Endothelial cell of umbilical vein (primary cell): Measurements from ENCODE around the gene CYBA. TPM values are rescaled to one million over a fixed set of nuclear protein-coding genes. Genes with fewer than 3 reads are reported as not detected.

Source experiments
- BruUV-seq: library from RNA; stranded (reverse); fragments of 400-500 nt; replicated peaks from 2 replicates; lab custom pipeline; 2021; lab: Mats Ljungman, UMichigan
- CTCF ChIA-PET: fragments of 300-600, 350-600 bp; sonication (Branson Sonifier 250); formaldehyde crosslinking; loops from one replicate; lab custom pipeline; 2021; ENCODE audit warnings: antibody characterized with exemption, inconsistent platforms; lab: Charles Lee
- POLR2A ChIA-PET: fragments of 300-600, 350-600 bp; sonication (Branson Sonifier 250); formaldehyde crosslinking; loops from one replicate; lab custom pipeline; 2021; ENCODE audit warnings: antibody characterized with exemption, inconsistent platforms; lab: Charles Lee
- DNase-seq: peaks from one replicate; pipeline ENCODE4 v3.0.0-alpha.2; 2011; ENCODE audit warnings: low read depth, low spot score
- FAIRE-seq: peaks from 2 replicates; lab custom pipeline; 2011; peaks lifted over from hg19 to GRCh38; lab: Jason Lieb, UNC
- H2AFZ ChIP-seq: 2 replicates; pipeline ENCODE4 v1.6.0; 2012; ENCODE audit warnings: low read depth, low read length, control low read depth, inconsistent platforms
- H3K27ac ChIP-seq: 2 replicates; pipeline ENCODE4 v1.5.1; 2011; ENCODE audit warnings: low read depth, mild to moderate bottlenecking, control low read depth, low read length, moderate library complexity; ENCODE audit not compliant: insufficient read depth
- H3K27me3 ChIP-seq, 2 experiments: 2 replicates each; pipeline versions ENCODE4 v1.6.0 to v1.6.1; 2011; ENCODE audit warnings: low read length in 2 of 2, mixed read lengths in 1 of 2; ENCODE audit not compliant: control insufficient read depth in 2 of 2, insufficient read depth in 2 of 2
- H3K36me3 ChIP-seq, 2 experiments: 2 replicates in 1 of 2; 3 replicates in 1 of 2; pipeline ENCODE4 v1.5.1; 2011; ENCODE audit warnings: low read length in 2 of 2, mild to moderate bottlenecking in 1 of 2, moderate library complexity in 1 of 2; ENCODE audit not compliant: control insufficient read depth in 2 of 2, insufficient read depth in 2 of 2; ENCODE audit errors: extremely low read depth in 1 of 2
- H3K4me1 ChIP-seq: 3 replicates; pipeline ENCODE4 v1.5.1; 2011; ENCODE audit warnings: mild to moderate bottlenecking, low read length; ENCODE audit not compliant: control insufficient read depth, insufficient read depth; ENCODE audit errors: extremely low read depth
- H3K4me2 ChIP-seq: 2 replicates; pipeline ENCODE4 v1.6.1; 2011; ENCODE audit warnings: low read length, control low read depth, mixed read lengths; ENCODE audit not compliant: insufficient read depth
- H3K4me3 ChIP-seq, 3 experiments: fragments of 200-600 bp in 1 of 3; sonication (generic), shearing (Covaris generic) in 1 of 3; replicated peaks in 1 of 3; 2 replicates each; pipeline ENCODE4 v1.5.1; 2011 to 2016; ENCODE audit warnings: control low read depth in 3 of 3, low read length in 3 of 3, mild to moderate bottlenecking in 2 of 3, inconsistent platforms in 1 of 3, low read depth in 1 of 3, moderate library complexity in 1 of 3; ENCODE audit not compliant: insufficient read depth in 1 of 3
- H3K79me2 ChIP-seq: 2 replicates; pipeline ENCODE4 v1.6.0; 2012; ENCODE audit warnings: low read length, inconsistent platforms; ENCODE audit not compliant: control insufficient read depth, insufficient read depth
- H3K9ac ChIP-seq: replicated peaks from 2 replicates; pipeline ENCODE3; 2011; ENCODE audit warnings: low read length, control low read depth; ENCODE audit not compliant: insufficient read depth; ENCODE audit errors: extremely low read depth
- H3K9me1 ChIP-seq: replicated peaks from 3 replicates; pipeline ENCODE4 v1.6.0; 2011; ENCODE audit warnings: mild to moderate bottlenecking, low read length; ENCODE audit not compliant: control insufficient read depth, insufficient read depth; ENCODE audit errors: extremely low read depth
- H3K9me3 ChIP-seq: replicated peaks from 2 replicates; pipeline ENCODE4 v1.5.1; 2012; ENCODE audit warnings: low read length, inconsistent platforms; ENCODE audit not compliant: control insufficient read depth, insufficient read depth
- H4K20me1 ChIP-seq: replicated peaks from 2 replicates; pipeline ENCODE3; 2011; ENCODE audit warnings: mild to moderate bottlenecking, low read length; ENCODE audit not compliant: control insufficient read depth, insufficient read depth; ENCODE audit errors: extremely low read depth
- EZH2 ChIP-seq: IDR thresholded peaks from 2 replicates; pipeline ENCODE4 v1.6.1; 2012; ENCODE audit warnings: borderline replicate concordance, low read depth, mild to moderate bottlenecking, moderate library complexity, low read length, inconsistent platforms; ENCODE audit not compliant: severe bottlenecking
- FOS ChIP-seq: IDR thresholded peaks from 2 replicates; pipeline ENCODE4 v1.6.1; 2011; ENCODE audit warnings: mild to moderate bottlenecking, low read length, moderate library complexity, borderline replicate concordance; ENCODE audit not compliant: insufficient read depth
- GATA2 ChIP-seq: IDR thresholded peaks from 2 replicates; pipeline ENCODE4 v1.7.0; 2011; ENCODE audit warnings: low read depth, mild to moderate bottlenecking, moderate library complexity, mixed read lengths, low read length; ENCODE audit not compliant: insufficient read length, insufficient read depth
- JUN ChIP-seq: IDR thresholded peaks from 2 replicates; pipeline ENCODE4 v1.6.1; 2011; ENCODE audit warnings: borderline replicate concordance, low read depth; ENCODE audit not compliant: insufficient read length, insufficient read depth
- MYC ChIP-seq: IDR thresholded peaks from one replicate; pipeline ENCODE4 v1.6.1; 2011; ENCODE audit warnings: mild to moderate bottlenecking, low read depth, low read length
- POLR2A ChIP-seq: IDR thresholded peaks from 2 replicates; pipeline ENCODE4 v1.6.1; 2012; ENCODE audit warnings: low read depth, mild to moderate bottlenecking, control low read depth, low read length
- POLR2AphosphoS5 ChIP-seq: IDR thresholded peaks from 2 replicates; pipeline ENCODE4 v1.6.1; 2012; ENCODE audit warnings: low read depth, mild to moderate bottlenecking, control low read depth, low read length, moderate library complexity; ENCODE audit not compliant: insufficient read depth
- dilution Hi-C: fragments of 300-500 bp; cut with MboI; formaldehyde crosslinking; loops from one replicate; pipeline ENCODE4 v1.15.0; 2019; ENCODE audit warnings: low sequenced_read_pairs; ENCODE audit not compliant: extremely low pct_ligation_motif_present
- intact Hi-C: fragments of 100-400 bp; cut with micrococcal nuclease; formaldehyde crosslinking; loops from one replicate; pipeline ENCODE4 v1.10.0; 2022
- polyA plus RNA-seq, 4 experiments: library from polyadenylated mRNA; depleted of rRNA in 3 of 4; stranded (reverse) in 3 of 4; unstranded in 1 of 4; fragments of >200 nt; gene quantifications; 2 replicates each; pipeline versions ENCODE4 v1.2.1 to v1.2.3, GENCODE V29; 2011 to 2012; ENCODE audit warnings: missing spikeins in 1 of 4
- total RNA-seq: library from RNA; stranded (reverse); gene quantifications from 2 replicates; pipeline ENCODE4 v1.2.3, GENCODE V29; 2021
- TF ChIP-seq, protein P1 (sequence below): IDR thresholded peaks from 2 replicates; pipeline ENCODE4 v1.6.1; 2011; ENCODE audit not compliant: insufficient read depth, insufficient read length
- TF ChIP-seq, protein P2 (sequence below), 2 donors: IDR thresholded peaks; 1 replicate in 1 of 2; 2 replicates in 1 of 2; pipeline ENCODE4 v1.5.1; 2011; ENCODE audit warnings: low read length in 2 of 2, mild to moderate bottlenecking in 2 of 2, moderate library complexity in 2 of 2, control low read depth in 1 of 2, inconsistent platforms in 1 of 2, low read depth in 1 of 2; ENCODE audit not compliant: insufficient read depth in 1 of 2; ENCODE audit errors: extremely low read depth in 1 of 2

Gene CYBA
- total and polyA plus RNA-seq, 2 donors (not counting 3 experiments of a cell fraction or from before 2014, with no cell fraction given) = 37.0 to 77.3 TPM

DNA sequence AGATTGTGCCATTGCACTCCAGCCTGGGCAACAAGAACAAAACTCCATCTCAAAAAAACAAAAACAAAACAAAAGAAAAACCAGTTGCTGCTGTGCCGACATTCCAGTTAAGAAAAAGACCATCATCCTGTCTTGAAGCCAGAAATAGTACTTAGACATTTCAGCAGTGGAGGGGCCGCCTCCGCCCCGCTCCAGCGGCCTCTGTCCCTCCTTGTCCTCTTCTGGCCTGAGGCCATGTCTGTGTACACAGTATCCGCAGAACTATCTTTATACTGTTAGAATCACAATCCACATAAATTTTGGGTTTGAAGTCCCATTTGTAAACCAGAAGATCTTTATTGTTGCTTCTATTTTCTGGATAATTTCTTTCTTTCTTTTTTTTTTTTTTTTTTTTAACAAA is 55.8 kb downstream of the CYBA start:
- no peak overlapping the region for H3K4me3 ChIP-seq
- no peak overlapping the region for H3K9ac ChIP-seq
- no peak overlapping the region for H2AFZ ChIP-seq
- POLR2A ChIA-PET = no interaction called here
- dilution Hi-C loops = no loop called here
- H3K9me3 ChIP-seq = no peaks in the 10 kb centered on the region
- no peaks in the 10 kb centered on the region for H4K20me1 ChIP-seq
- no TSS peak for BruUV-seq
- DNase-seq (no peak), FAIRE-seq (no peak)
- peaks cover 5% of the 10 kb centered on the region for H3K4me1 ChIP-seq
- intact Hi-C loops = no loop called here
- peaks cover 8% of the 10 kb centered on the region for H3K79me2 ChIP-seq
- H3K27me3 ChIP-seq = no peaks in the 10 kb centered on the region
- TF ChIP-seq, protein P1, sequence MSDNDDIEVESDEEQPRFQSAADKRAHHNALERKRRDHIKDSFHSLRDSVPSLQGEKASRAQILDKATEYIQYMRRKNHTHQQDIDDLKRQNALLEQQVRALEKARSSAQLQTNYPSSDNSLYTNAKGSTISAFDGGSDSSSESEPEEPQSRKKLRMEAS = no peak
- TF ChIP-seq, protein P2, sequence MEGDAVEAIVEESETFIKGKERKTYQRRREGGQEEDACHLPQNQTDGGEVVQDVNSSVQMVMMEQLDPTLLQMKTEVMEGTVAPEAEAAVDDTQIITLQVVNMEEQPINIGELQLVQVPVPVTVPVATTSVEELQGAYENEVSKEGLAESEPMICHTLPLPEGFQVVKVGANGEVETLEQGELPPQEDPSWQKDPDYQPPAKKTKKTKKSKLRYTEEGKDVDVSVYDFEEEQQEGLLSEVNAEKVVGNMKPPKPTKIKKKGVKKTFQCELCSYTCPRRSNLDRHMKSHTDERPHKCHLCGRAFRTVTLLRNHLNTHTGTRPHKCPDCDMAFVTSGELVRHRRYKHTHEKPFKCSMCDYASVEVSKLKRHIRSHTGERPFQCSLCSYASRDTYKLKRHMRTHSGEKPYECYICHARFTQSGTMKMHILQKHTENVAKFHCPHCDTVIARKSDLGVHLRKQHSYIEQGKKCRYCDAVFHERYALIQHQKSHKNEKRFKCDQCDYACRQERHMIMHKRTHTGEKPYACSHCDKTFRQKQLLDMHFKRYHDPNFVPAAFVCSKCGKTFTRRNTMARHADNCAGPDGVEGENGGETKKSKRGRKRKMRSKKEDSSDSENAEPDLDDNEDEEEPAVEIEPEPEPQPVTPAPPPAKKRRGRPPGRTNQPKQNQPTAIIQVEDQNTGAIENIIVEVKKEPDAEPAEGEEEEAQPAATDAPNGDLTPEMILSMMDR (IDR thresholded peaks at IDR 0.05; ENCODE audit: extremely low read depth in 1 of 2, insufficient read depth in 1 of 2, low read depth in 1 of 2, low read length in 2 of 2) = no peak
- CTCF ChIA-PET = no interaction called here
- no peak overlapping the region for H3K27ac ChIP-seq
- peaks cover 2 to 22% of the 10 kb centered on the region in 2 experiments for H3K36me3 ChIP-seq
- no peak overlapping the region for H3K4me2 ChIP-seq
- no peaks in the 10 kb centered on the region for H3K9me1 ChIP-seq

DNA sequence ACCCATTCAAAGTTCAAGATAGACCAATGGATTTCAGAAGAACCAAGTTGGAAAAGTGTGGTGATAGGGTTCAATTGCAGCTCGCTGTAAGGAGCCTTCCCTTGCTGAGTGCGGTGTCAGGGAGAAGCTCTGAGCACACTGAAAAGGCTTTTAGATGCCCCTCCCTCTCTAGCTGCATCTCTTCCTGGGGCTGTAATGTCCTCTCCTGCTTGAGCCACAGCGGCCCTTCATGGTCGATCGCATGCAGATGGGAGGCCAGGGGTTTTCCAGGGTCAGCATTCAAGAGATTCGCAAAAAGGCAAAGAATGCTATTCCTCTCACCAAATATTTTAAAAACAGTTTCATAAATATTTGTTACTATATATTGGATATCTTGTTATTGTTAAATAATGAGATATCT is 56.9 kb downstream of the CYBA start:
- H3K27ac ChIP-seq = no peak overlapping the region
- peaks cover 8% of the 10 kb centered on the region for H3K79me2 ChIP-seq
- no peaks in the 10 kb centered on the region for H4K20me1 ChIP-seq
- FAIRE-seq (no peak), DNase-seq (no peak)
- intact Hi-C loops (no loop called here), dilution Hi-C loops (no loop called here)
- POLR2A ChIA-PET = no interaction called here
- H3K4me2 ChIP-seq = no peak overlapping the region
- no peaks in the 10 kb centered on the region for H3K9me1 ChIP-seq
- H3K36me3 ChIP-seq = peaks cover 2 to 17% of the 10 kb centered on the region in 2 experiments
- no peaks in the 10 kb centered on the region for H3K9me3 ChIP-seq
- TF ChIP-seq POLR2A (no peak), GATA2 (no peak), MYC (no peak), EZH2 (no peak), POLR2AphosphoS5 (no peak), FOS (no peak), JUN (no peak)
- TF ChIP-seq, protein P2 (IDR thresholded peaks at IDR 0.05; ENCODE audit: extremely low read depth in 1 of 2, insufficient read depth in 1 of 2, low read depth in 1 of 2, low read length in 2 of 2) = no peak
- TF ChIP-seq, protein P1 = no peak
- H3K27me3 ChIP-seq = no peaks in the 10 kb centered on the region
- no peak overlapping the region for H2AFZ ChIP-seq
- H3K4me1 ChIP-seq = peaks cover 5% of the 10 kb centered on the region
- CTCF ChIA-PET = no interaction called here
- no peak overlapping the region for H3K4me3 ChIP-seq
- H3K9ac ChIP-seq = no peak overlapping the region
- no TSS peak for BruUV-seq
